K562 (cell line): Measurements from ENCODE around the gene TMEM273. TPM values are rescaled to one million over a fixed set of nuclear protein-coding genes. Genes with fewer than 3 reads are reported as not detected.

Source experiments
- EHMT2 ChIP-seq: fragments of 450-650 bp; IDR thresholded peaks from 2 replicates; pipeline ENCODE4 v1.6.1; 2018; ENCODE audit warnings: antibody characterized with exemption
- FOXM1 ChIP-seq, 2 experiments: fragments of 450-650 bp in 1 of 2; sonication (generic) in 1 of 2; formaldehyde crosslinking in 1 of 2; IDR thresholded peaks; 2 replicates each; pipeline versions ENCODE4 v1.6.1 to v1.9.0; 2017 to 2022; ENCODE audit warnings: low read depth in 2 of 2, mild to moderate bottlenecking in 2 of 2, missing genetic modification reagents in 1 of 2, moderate library complexity in 1 of 2
- JUN ChIP-seq, 2 experiments: sonication (generic) in 1 of 2; formaldehyde crosslinking in 1 of 2; IDR thresholded peaks; 2 replicates each; pipeline versions ENCODE4 v1.6.1 to v1.8.0; 2012 to 2022; ENCODE audit warnings: borderline replicate concordance in 2 of 2, mild to moderate bottlenecking in 2 of 2, improper control_type of control experiment in 1 of 2, low read depth in 1 of 2, low read length in 1 of 2, missing genetic modification reagents in 1 of 2
- MCM2 ChIP-seq: fragments of 450-650 bp; IDR thresholded peaks from 2 replicates; pipeline ENCODE4 v1.6.1; 2017; ENCODE audit warnings: low read depth, mild to moderate bottlenecking
- MYBL2 ChIP-seq, 2 experiments: fragments of 450-650 bp in 1 of 2; sonication (generic) in 1 of 2; formaldehyde crosslinking in 1 of 2; IDR thresholded peaks; 2 replicates each; pipeline versions ENCODE4 v1.6.1 to v1.8.1; 2017 to 2022; ENCODE audit warnings: borderline replicate concordance in 1 of 2, inconsistent platforms in 1 of 2, low read depth in 1 of 2, mild to moderate bottlenecking in 1 of 2, missing genetic modification reagents in 1 of 2, moderate library complexity in 1 of 2
- NCOA6 ChIP-seq: fragments of 450-650 bp; IDR thresholded peaks from 2 replicates; pipeline ENCODE4 v1.6.1; 2017; ENCODE audit warnings: mild to moderate bottlenecking
- NR2C2 ChIP-seq, 2 experiments: fragments of 200-800 bp in 1 of 2; sonication (Bioruptor generic) in 1 of 2; sonication (generic) in 1 of 2; formaldehyde crosslinking in 1 of 2; IDR thresholded peaks; 2 replicates each; pipeline versions ENCODE4 v1.6.1 to v1.8.0; 2016 to 2022; ENCODE audit warnings: mild to moderate bottlenecking in 1 of 2, missing compliant biosample characterization in 1 of 2, missing genetic modification characterization in 1 of 2, missing genetic modification reagents in 1 of 2
- PHF21A ChIP-seq: fragments of 450-650 bp; IDR thresholded peaks from 2 replicates; pipeline ENCODE4 v1.6.1; 2017; ENCODE audit warnings: low read depth, borderline replicate concordance
- POLR3A ChIP-seq: IDR thresholded peaks from 2 replicates; pipeline ENCODE4 v1.6.1; 2011; ENCODE audit warnings: borderline replicate concordance, mild to moderate bottlenecking, moderate library complexity; ENCODE audit not compliant: insufficient read length, insufficient read depth; ENCODE audit errors: extremely low read depth
- SMAD1 ChIP-seq: fragments of 150-350 bp; IDR thresholded peaks from 2 replicates; pipeline ENCODE4 v1.6.1; 2014; ENCODE audit warnings: low read length, low read depth; ENCODE audit not compliant: partially characterized antibody
- SMARCB1 ChIP-seq: IDR thresholded peaks from 2 replicates; pipeline ENCODE4 v1.6.1; 2011; ENCODE audit warnings: improper control_type of control experiment, low read depth; ENCODE audit not compliant: insufficient read length
- TEAD1 ChIP-seq, 2 experiments: fragments of 450-650 bp in 1 of 2; sonication (generic) in 1 of 2; formaldehyde crosslinking; IDR thresholded peaks; 2 replicates each; pipeline versions ENCODE4 v1.4.0 to v1.8.0; 2020 to 2022; ENCODE audit warnings: mild to moderate bottlenecking in 2 of 2, missing genetic modification reagents in 1 of 2
- ZNF184 ChIP-seq: sonication (generic); formaldehyde crosslinking; IDR thresholded peaks from 2 replicates; pipeline ENCODE4 v1.5.0; 2020; ENCODE audit warnings: missing genetic modification reagents
- ZNF23 ChIP-seq: fragments of 250-450 bp; sonication (Bioruptor Pico); IDR thresholded peaks from 2 replicates; pipeline ENCODE4 v1.4.0; 2020; ENCODE audit warnings: mild to moderate bottlenecking
- ZNF444 ChIP-seq: fragments of 250-450 bp; sonication (Bioruptor Pico); IDR thresholded peaks from 2 replicates; pipeline ENCODE4 v1.4.0; 2020; ENCODE audit warnings: mild to moderate bottlenecking, moderate library complexity
- polyA plus RNA-seq, 8 experiments: library from polyadenylated mRNA; depleted of rRNA in 4 of 8; stranded (reverse) in 5 of 8; unstranded in 3 of 8; fragments of >200 nt; fragmentation: Nextera tagmentation in 2 of 8; fragmentation: Illumina TruSeq in 1 of 8; extraction: Ambion mirVana in 2 of 8; extraction: Trizol in 1 of 8; gene quantifications; 2 replicates each; pipeline versions ENCODE4 v1.2.1 to v1.2.3, GENCODE V29; 2011 to 2014; ENCODE audit warnings: inconsistent platforms in 1 of 8, missing spikeins in 1 of 8
- total RNA-seq, 7 experiments: library from RNA; depleted of rRNA in 6 of 7; stranded (reverse); fragments of >200 nt in 6 of 7; fragmentation: Illumina TruSeq in 2 of 7; extraction: Trizol in 2 of 7; gene quantifications; 2 replicates each; pipeline versions ENCODE4 v1.2.1 to v1.2.3, GENCODE V29; 2011 to 2021; ENCODE audit warnings: low replicate concordance in 1 of 7
- TF ChIP-seq, protein P1 (sequence below), 2 experiments: IDR thresholded peaks; 2 replicates each; pipeline ENCODE4 v1.6.1; 2012; ENCODE audit warnings: improper control_type of control experiment in 2 of 2, low read depth in 2 of 2, low read length in 2 of 2, borderline replicate concordance in 1 of 2
- TF ChIP-seq, protein P2 (sequence below): IDR thresholded peaks from 3 replicates; pipeline ENCODE4 v1.6.1; 2011; ENCODE audit warnings: borderline replicate concordance, mild to moderate bottlenecking; ENCODE audit not compliant: insufficient read length, insufficient read depth
- TF ChIP-seq, protein P3 (sequence below): sonication (generic); IDR thresholded peaks from 2 replicates; pipeline ENCODE4 v1.6.1; 2016
- TF ChIP-seq, protein P4 (sequence below): sonication (generic); formaldehyde crosslinking; IDR thresholded peaks from 2 replicates; pipeline ENCODE4 v1.4.0; 2020; ENCODE audit warnings: mild to moderate bottlenecking, missing genetic modification reagents

The TMEM273 gene
- total and polyA plus RNA-seq, 9 of the 15 experiments (the other 6 are each of a cell fraction or from before 2014, with no cell fraction given): 39.2 to 131 (median 95.6) TPM

DNA sequence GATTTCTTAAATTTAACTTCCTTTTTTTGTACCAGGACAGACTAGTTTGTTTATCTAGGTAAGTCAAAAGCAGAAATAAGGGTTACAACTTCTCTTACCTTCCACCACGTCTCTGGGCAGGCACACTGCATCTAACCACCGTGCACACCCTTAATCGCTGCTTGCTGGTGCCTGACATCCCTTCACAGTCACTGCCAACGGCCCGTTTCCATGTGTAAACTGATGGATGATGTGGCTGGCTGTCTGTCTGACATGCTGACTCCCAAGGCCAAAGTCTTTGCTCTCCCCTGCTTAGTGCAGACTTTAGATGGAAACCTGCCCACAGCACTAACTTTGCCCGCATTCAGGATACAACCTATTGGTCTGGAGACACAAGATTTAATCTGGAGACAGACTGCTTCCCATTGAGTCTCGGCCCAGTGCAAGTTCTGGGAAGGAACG is 1.1 kb downstream of the TMEM273 start (continued):
- TF ChIP-seq, protein P1, sequence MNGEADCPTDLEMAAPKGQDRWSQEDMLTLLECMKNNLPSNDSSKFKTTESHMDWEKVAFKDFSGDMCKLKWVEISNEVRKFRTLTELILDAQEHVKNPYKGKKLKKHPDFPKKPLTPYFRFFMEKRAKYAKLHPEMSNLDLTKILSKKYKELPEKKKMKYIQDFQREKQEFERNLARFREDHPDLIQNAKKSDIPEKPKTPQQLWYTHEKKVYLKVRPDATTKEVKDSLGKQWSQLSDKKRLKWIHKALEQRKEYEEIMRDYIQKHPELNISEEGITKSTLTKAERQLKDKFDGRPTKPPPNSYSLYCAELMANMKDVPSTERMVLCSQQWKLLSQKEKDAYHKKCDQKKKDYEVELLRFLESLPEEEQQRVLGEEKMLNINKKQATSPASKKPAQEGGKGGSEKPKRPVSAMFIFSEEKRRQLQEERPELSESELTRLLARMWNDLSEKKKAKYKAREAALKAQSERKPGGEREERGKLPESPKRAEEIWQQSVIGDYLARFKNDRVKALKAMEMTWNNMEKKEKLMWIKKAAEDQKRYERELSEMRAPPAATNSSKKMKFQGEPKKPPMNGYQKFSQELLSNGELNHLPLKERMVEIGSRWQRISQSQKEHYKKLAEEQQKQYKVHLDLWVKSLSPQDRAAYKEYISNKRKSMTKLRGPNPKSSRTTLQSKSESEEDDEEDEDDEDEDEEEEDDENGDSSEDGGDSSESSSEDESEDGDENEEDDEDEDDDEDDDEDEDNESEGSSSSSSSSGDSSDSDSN (IDR thresholded peaks at IDR 0.05; ENCODE audit: borderline replicate concordance in 1 of 2, low read depth in 2 of 2, low read length in 2 of 2): no peak
- no peak for TF ChIP-seq MYBL2 (IDR thresholded peaks at IDR 0.05; ENCODE audit: low read depth)
- no peak for TF ChIP-seq MYBL2 (CRISPR knock-in tag; IDR thresholded peaks at IDR 0.05; ENCODE audit: borderline replicate concordance)
- no peak for TF ChIP-seq SMARCB1
- TF ChIP-seq EHMT2: no peak
- TF ChIP-seq FOXM1 (IDR thresholded peaks at IDR 0.05; ENCODE audit: low read depth): peak; percentile 7; the same call in 1 of the 2 replicates
- no peak for TF ChIP-seq FOXM1 (CRISPR knock-in tag; IDR thresholded peaks at IDR 0.05; ENCODE audit: low read depth)
- TF ChIP-seq MCM2: no peak
- TF ChIP-seq POLR3A: no peak
- no peak for TF ChIP-seq ZNF23 (CRISPR knock-in tag)
- no peak for TF ChIP-seq SMAD1
- no peak for TF ChIP-seq ZNF184 (CRISPR knock-in tag)
- TF ChIP-seq ZNF444 (CRISPR knock-in tag): no peak
- TF ChIP-seq, protein P2, sequence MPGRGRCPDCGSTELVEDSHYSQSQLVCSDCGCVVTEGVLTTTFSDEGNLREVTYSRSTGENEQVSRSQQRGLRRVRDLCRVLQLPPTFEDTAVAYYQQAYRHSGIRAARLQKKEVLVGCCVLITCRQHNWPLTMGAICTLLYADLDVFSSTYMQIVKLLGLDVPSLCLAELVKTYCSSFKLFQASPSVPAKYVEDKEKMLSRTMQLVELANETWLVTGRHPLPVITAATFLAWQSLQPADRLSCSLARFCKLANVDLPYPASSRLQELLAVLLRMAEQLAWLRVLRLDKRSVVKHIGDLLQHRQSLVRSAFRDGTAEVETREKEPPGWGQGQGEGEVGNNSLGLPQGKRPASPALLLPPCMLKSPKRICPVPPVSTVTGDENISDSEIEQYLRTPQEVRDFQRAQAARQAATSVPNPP: no peak
- no peak for TF ChIP-seq TEAD1 (CRISPR knock-in tag; IDR thresholded peaks at IDR 0.05)
- TF ChIP-seq JUN (IDR thresholded peaks at IDR 0.05; ENCODE audit: borderline replicate concordance, low read depth, low read length): no peak
- TF ChIP-seq JUN (CRISPR knock-in tag; IDR thresholded peaks at IDR 0.05; ENCODE audit: borderline replicate concordance): no peak
- no peak for TF ChIP-seq NCOA6
- TF ChIP-seq, protein P3, sequence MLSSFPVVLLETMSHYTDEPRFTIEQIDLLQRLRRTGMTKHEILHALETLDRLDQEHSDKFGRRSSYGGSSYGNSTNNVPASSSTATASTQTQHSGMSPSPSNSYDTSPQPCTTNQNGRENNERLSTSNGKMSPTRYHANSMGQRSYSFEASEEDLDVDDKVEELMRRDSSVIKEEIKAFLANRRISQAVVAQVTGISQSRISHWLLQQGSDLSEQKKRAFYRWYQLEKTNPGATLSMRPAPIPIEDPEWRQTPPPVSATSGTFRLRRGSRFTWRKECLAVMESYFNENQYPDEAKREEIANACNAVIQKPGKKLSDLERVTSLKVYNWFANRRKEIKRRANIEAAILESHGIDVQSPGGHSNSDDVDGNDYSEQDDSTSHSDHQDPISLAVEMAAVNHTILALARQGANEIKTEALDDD: peak; percentile 81
- TF ChIP-seq, protein P4, sequence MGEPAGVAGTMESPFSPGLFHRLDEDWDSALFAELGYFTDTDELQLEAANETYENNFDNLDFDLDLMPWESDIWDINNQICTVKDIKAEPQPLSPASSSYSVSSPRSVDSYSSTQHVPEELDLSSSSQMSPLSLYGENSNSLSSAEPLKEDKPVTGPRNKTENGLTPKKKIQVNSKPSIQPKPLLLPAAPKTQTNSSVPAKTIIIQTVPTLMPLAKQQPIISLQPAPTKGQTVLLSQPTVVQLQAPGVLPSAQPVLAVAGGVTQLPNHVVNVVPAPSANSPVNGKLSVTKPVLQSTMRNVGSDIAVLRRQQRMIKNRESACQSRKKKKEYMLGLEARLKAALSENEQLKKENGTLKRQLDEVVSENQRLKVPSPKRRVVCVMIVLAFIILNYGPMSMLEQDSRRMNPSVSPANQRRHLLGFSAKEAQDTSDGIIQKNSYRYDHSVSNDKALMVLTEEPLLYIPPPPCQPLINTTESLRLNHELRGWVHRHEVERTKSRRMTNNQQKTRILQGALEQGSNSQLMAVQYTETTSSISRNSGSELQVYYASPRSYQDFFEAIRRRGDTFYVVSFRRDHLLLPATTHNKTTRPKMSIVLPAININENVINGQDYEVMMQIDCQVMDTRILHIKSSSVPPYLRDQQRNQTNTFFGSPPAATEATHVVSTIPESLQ (CRISPR knock-in tag): no peak
- TF ChIP-seq NR2C2 (CRISPR knock-in tag; IDR thresholded peaks at IDR 0.05): no peak
- TF ChIP-seq NR2C2 (tag; IDR thresholded peaks at IDR 0.05): no peak
- no peak for TF ChIP-seq PHF21A
